Measurements from ENCODE around the gene CDC73.
"Not testable (repeated sequence)": the region's sequence is repeated elsewhere in the genome, so short reads cannot be mapped to it uniquely, and the experiment has no call there.

Gene CDC73

GRCh38 chr1:193181985-193182384 lies 60.2 kb downstream of the CDC73 start:
- DNase-seq: no peak

DNA sequence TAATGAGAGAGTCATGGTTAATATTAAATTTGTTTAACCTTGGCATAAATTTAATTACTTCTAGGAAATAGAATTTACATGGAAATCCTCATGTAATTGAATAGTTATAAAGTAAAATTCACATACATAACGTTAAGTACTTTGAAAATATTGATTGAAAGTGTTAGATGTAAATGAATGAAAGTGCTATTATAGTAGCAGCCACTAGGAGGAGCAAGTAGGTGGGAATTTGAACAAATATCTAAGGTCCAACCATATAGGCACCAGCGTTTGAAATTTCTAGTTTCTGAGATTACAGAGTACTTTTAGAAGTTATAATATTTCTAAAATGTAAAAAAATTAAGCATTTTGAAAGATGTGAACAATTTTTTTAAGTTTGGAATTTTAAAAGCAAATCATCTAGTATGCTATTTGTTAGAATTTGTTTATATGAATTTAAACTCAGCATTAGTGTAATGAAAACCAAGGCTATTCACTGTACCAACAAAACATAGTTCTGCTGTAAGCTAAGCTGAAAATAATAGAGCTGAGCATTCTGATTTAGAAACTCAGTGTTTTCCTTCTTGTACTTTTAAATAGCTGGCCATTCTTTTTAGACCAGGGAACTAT lies 61.3 kb downstream of the CDC73 start:
- no peak for DNase-seq

DNA sequence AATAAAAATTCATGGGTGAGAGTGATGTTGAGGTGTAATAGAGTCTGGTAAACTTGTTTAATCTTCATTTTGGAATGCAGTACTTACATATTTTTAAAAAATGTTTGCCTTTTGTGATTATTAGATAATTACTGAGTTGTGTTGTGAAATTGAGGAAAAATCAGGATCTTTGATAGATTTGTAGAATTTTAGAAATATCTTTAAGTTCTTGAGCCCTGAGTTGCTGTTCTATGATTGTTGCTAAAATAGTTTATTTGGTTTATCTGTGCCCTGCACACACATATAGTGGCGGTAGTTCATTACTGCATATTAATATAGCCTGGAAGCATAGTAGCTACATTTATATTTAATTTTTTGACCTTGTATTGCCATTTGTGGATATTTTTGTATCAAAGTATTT lies 62.9 kb downstream of the CDC73 start:
- DNase-seq: no peak

GRCh38 chr1:193185211-193185610 lies 63.4 kb downstream of the CDC73 start:
- DNase-seq: no peak

DNA sequence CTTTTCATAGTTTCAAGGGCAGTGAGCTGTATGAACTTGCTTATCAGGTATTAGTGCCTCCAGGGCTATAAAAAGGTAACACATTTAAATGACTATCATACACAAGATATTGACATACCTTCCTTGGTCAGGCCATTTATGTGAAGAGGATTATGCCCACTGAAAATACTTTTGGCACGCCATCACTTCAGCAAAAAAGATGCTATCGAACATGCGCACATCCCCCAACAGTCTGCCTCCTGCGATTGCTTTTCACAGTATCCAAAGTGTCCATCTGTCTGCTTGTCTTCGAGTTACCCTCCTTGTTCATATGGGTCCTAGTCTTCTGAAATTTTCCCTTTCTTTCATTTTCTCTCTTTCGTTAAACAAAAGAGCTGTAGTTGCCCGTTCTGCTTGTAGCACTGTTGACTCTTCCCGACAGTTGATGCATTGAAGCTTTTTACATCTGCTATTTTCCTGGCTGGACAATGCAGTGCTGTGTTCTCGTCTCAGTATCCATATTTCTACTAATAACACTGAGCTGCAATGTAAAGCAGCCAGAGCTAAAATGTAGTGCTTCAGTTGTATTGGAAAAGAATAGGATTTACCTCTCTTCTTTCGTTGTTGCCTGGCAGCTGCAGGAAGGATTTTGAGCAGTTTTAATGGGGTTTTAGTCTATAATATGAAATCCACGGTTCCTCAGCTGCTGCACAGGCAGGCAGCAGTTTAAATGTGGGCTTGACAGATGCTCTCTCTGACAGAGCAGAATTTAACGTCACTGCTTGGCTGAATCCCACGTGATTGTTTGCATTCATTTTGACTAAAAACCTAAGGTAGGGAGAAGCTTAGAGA lies 64.3 kb downstream of the CDC73 start, which contains the start of gene B3GALT2:
Gene B3GALT2, minus strand, starts transcription at position 713 of the 831 bp plus-strand sequence. CDS start 5,051 bp downstream, outside the sequence.
- DNase-seq: no peak

DNA sequence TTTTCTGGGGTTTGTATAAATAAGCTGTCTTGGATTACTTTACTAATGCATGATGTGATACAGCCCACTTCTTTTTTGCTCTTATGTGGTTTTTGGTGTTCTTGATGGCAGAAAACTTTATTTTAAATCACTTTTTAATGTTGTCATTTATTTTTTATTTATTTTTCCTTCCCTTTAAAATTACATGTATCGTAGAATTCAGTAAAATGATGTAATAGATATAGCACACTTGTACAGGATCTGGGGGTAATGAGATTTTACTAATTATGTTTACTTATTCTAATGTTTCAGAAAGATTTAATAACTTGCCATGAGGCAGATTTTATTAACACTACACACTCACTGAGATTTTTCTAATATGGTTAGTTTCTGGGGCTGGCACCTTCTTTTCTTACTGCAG lies 65.3 kb downstream of the CDC73 start:
- no peak for DNase-seq

DNA sequence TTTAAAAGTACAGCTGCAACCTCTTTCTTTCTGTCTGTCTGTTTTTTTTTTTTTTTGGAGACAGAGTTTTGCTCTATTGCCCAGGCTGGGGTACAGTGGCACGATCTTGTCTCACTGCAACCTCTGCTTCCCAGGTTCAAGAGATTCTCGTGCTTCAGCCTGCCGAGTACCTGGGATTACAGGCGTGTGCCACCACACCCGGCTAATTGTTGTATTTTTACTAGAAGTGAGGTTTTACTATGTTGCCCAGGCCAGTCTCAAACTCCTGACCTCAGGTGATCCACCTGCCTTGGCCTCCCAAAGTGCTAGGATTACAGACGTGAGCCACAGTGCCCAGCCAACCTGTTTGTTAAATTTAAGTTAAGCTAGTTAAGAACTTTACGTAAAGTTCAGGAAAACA lies 67.1 kb downstream of the CDC73 start:
- not testable (repeated sequence) for DNase-seq

DNA sequence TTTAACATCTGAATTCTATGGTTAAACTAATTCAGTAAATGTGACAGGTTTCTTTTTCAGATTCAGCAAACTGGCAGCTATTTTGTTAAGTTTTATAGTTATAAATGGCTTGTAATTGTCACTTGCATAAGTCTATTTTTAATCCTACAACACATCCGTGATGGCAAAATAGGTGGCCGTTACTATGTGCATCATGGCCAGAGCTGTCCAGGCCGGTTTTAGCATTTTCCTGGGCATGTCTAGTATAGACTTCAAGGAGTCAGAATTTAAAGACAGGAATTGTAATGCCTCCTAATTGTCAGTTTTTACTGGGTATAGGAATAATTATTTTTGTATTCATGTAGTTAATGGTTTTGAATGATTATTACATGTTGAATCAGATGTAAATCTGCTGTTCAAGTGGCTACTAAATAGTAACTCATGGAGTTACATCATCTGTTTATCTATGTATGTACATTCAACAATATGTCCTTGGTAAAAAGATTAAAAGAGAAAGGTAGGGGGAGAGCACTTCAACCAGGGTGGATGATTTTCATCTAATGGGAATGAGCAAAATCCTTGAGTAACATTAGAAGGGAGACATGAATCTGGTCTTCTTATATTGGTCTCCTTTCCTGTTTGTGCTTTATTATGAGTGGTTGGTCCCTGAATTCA lies 67.7 kb downstream of the CDC73 start:
- DNase-seq: no peak

DNA sequence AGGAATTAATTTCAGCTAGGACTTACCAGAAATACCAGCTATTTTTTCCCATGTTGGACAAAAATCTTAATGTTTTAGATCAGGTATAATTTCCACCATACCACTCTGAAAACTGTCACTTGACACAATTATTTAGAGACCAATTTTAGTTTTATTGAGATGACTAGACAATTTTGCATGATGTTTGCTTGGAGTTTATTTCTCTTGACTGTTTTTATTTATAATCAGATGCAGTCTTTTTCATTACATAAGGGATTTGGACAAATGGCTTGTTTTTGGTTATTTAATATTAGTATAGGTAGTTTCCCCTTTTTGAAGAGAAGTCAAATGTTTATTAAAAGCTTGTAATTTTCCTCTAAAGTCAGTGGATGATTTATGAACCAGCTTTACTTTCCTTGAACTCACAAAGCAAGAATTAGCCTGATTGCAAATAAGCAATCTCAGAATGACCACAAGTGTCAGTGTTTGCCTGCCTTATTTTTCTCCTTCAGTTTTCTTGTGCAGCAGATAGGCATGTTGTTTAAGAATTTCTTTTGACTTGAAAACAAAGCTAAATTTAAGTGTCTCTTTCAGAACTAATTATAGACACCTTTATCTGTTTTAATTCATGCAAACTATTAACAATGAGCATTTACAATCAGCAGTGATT lies 68.4 kb downstream of the CDC73 start:
- no peak for DNase-seq

- DNase-seq: no peak
Observed at GRCh38 chr1:193192586-193192985, 70.8 kb downstream of the CDC73 start.

- no peak for DNase-seq
Observed at GRCh38 chr1:193199940-193200339, 78.1 kb downstream of the CDC73 start.

DNA sequence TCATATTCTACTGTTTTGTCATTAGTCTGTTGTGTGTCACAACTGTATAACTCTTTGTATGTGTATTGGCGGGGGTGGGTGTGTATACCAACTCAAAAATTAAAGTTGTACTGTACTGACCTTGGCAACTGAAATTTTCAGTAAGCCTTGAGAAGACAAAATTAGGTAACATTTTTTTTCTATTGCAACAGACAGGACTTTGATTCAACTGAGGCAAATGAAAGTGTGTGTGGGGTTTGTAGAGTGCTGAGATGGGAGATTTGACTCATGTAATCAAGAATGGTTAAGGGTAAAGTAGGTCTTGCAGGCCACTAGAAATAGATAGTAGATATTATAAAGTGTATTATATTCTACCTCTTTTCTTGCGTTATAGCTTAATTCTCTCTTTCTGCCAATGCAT lies 79.2 kb downstream of the CDC73 start:
- no peak for DNase-seq

GRCh38 chr1:193210996-193211395 lies 89.2 kb downstream of the CDC73 start:
- DNase-seq: no peak

GRCh38 chr1:193211539-193211938 lies 89.7 kb downstream of the CDC73 start:
- no peak for DNase-seq

GRCh38 chr1:193212637-193213036 lies 90.8 kb downstream of the CDC73 start:
- no peak for DNase-seq

GRCh38 chr1:193213998-193214397 lies 92.2 kb downstream of the CDC73 start:
- no peak for DNase-seq

DNA sequence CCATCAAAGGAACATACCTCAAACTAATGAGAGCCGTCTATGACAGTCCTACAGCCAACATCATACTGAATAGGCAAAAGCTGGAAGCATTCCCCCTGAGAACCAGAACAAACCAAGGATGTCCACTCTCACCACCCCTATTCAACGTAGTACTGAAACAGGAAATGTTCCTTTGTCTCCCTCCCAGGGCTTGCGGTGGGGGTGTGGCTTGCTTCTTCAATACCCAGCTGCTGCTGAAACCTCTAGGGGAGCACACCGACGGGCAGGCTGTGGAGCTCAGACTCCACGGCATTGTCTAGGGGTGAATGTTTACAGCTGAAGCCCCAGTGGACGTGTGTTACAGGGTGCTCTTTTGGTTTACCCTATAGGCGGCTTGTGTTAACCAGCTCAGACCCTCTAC lies 95.1 kb downstream of the CDC73 start:
- no peak for DNase-seq

DNA sequence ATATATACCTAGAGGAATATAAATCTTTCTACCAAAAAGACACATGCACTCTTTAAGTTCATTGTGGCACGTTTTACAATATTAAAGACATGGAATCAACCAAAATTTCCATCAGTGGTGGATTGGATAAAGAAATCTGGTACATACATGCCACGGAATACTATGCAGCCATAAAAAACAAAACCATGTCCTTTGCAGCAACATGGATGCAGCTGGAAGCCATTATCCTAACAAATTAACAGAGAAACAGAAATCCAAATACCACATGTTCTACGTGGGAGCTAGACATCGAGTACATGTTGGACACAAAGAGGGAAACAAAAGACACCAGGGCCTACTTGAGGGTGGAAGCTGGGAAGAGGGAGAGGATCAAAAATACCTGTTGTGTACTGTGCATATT lies 97.6 kb downstream of the CDC73 start:
- DNase-seq: no peak

DNA sequence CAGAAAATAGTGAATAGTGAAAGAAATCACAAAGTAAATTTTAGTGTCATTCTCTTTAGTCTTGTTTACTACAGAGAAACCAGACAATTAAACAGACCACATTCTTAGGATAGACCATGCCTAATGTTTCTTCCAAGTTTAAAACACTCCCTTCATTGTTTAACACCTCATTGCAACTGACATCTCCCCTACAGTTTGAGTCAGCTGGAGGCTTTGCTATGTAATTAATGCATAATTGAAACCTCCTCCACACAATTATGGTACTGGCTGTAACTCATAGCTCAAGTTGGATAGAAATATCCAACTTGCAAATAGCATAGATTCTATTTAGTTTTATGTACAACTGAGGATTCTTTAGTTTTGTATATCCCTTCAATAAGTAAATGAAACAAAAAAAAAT lies 99.8 kb downstream of the CDC73 start:
- DNase-seq: no peak

GRCh38 chr1:193222056-193222615 lies 100.3 kb downstream of the CDC73 start:
- DNase-seq: no peak

- DNase-seq: no peak
Observed at GRCh38 chr1:193229136-193229535, 107.3 kb downstream of the CDC73 start.

GRCh38 chr1:193231146-193231545 lies 109.3 kb downstream of the CDC73 start:
- DNase-seq: not testable (repeated sequence)

DNA sequence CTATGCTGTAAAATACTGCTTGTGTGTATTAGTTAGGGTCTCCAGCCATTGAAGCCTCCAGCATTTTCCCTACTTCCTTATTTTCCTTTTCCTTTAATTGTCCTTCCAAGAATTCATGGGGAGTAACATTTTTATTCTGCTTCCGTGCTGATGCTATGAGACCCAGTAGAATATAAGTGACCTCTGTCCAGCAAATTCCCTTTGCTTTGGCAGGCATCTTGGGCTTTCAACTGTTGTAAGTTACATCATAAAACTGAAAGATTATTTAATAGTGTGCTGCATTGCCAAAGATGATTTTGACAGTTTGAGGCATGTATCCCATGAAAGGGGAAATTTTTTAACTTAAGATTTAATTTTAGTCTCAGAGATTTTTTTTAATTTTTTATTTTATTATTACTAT lies 112.7 kb downstream of the CDC73 start:
- DNase-seq: no peak

Measured in activated CD4-positive, CD25-positive, alpha-beta regulatory T cell treated with anti-CD3 and anti-CD28 coated beads, Interleukin-2, amount 50 U/mL, for 72 hours (primary cell).